Measurements from ENCODE around the gene LSM7. TPM values are rescaled to one million over a fixed set of nuclear protein-coding genes. Genes with fewer than 3 reads are reported as not detected.

The LSM7 gene
- total RNA-seq, 1 experiment from 2014 or later = 152 TPM

DNA sequence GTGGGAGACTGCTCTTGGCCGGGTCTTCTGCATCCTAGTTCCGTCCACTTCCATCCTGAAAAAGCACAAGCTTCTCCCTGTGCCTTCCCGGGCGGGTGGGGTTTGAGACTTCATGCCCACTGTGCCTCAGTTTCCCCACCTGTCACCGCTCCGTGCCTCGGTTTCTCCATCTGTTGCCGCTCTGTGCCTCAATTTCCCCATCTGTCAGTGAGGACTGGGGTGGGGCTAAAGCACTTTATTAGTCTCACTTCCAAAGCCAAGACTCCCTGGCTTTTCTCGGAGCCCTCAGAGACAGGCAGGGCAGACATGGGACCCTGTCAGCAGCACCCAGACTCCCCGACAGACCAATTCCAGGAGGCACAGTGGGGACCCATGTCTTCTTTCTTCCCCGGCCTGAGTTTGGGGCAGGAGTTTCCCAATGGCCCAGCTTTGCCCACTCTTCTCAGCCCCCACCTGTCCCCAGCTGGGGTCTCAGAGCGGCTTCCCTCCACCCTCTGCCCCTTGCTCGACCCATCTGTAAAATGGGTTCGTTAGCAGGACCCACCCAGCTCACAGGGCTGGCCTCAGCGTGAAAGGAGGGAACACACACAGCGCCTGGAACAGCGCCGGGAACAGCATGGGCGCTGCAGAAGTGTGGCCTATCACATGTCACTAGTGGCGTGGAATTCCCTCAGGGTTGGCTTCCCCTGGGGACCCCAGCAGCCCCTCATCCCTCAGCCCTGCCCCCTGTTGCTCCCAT is 41.8 kb downstream of the LSM7 start:
- POLR2A ChIA-PET (ENCODE audit: low non-redundant PET) = no interaction called here
- H3K27ac ChIP-seq (ENCODE audit: low read depth, low read length, poor library complexity, severe bottlenecking) = no peak overlapping the region
- CTCF ChIA-PET = no interaction called here
- H3K27me3 ChIP-seq (replicated peaks; ENCODE audit: insufficient read depth, low read depth, low read length, poor library complexity) = peaks cover 33% of the 10 kb centered on the region
- no peaks in the 10 kb centered on the region for H3K9me3 ChIP-seq (ENCODE audit: low read depth, low read length, poor library complexity, severe bottlenecking)
- H3K4me1 ChIP-seq (ENCODE audit: insufficient read depth, low read length, poor library complexity, severe bottlenecking) = peaks cover 7% of the 10 kb centered on the region
- intact Hi-C loops (cut with micrococcal nuclease; ENCODE audit: unreplicated experiment) = no loop called here
- no peak for TF ChIP-seq EZH2 (IDR thresholded peaks at IDR 0.05; ENCODE audit: borderline replicate concordance, low read depth, low read length, poor library complexity, severe bottlenecking)
- TF ChIP-seq, protein P1, sequence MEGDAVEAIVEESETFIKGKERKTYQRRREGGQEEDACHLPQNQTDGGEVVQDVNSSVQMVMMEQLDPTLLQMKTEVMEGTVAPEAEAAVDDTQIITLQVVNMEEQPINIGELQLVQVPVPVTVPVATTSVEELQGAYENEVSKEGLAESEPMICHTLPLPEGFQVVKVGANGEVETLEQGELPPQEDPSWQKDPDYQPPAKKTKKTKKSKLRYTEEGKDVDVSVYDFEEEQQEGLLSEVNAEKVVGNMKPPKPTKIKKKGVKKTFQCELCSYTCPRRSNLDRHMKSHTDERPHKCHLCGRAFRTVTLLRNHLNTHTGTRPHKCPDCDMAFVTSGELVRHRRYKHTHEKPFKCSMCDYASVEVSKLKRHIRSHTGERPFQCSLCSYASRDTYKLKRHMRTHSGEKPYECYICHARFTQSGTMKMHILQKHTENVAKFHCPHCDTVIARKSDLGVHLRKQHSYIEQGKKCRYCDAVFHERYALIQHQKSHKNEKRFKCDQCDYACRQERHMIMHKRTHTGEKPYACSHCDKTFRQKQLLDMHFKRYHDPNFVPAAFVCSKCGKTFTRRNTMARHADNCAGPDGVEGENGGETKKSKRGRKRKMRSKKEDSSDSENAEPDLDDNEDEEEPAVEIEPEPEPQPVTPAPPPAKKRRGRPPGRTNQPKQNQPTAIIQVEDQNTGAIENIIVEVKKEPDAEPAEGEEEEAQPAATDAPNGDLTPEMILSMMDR (conservative IDR thresholded peaks at IDR 0.05; ENCODE audit: low read depth, low read length) = no peak
- H3K4me3 ChIP-seq (ENCODE audit: low read depth, low read length, poor library complexity, severe bottlenecking) = no peak overlapping the region
- no peak for DNase-seq (ENCODE audit: low spot score)
- H3K36me3 ChIP-seq (ENCODE audit: insufficient read depth, low read length, poor library complexity, severe bottlenecking) = no peaks in the 10 kb centered on the region
- BruUV-seq (replicated peaks) = no TSS peak

DNA sequence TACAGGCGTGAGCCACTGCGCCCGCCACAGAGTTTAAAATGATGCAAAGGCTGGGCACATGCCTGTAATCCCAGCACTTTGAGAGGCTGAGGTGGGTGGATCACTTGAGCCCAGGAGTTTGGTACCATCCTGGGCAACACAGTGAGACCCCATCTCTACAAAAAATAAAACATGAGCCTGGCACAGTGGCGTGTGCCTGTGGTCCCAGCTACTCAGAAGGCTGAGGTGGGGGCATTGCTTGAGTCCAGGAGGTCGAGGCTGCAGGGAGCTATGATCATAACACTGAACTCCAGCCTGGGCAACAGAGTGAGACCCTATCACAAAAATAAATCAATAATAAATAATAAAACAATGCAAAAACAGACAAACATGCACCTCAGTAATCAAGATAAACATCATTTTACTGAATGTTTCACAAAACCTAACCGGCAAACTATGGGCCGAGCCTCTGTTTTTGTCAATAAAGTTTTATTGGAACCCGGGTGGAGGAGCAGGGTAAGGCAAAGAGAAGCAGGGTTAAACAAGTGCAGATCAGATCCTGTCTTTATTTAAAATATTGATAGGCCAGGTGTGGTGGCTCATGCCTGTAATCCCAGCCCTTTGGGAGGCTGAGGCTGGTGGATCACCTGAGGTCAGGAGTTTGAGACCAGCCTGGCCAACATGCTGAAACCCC is 44.4 kb downstream of the LSM7 start:
- H3K4me1 ChIP-seq (ENCODE audit: insufficient read depth, low read length, poor library complexity, severe bottlenecking) = no peaks in the 10 kb centered on the region
- intact Hi-C loops (cut with micrococcal nuclease; ENCODE audit: unreplicated experiment) = no loop called here
- TF ChIP-seq EZH2 (IDR thresholded peaks at IDR 0.05; ENCODE audit: borderline replicate concordance, low read depth, low read length, poor library complexity, severe bottlenecking) = no peak
- TF ChIP-seq, protein P1 (conservative IDR thresholded peaks at IDR 0.05; ENCODE audit: low read depth, low read length) = no peak
- H3K36me3 ChIP-seq (ENCODE audit: insufficient read depth, low read length, poor library complexity, severe bottlenecking) = no peaks in the 10 kb centered on the region
- H3K9me3 ChIP-seq (ENCODE audit: low read depth, low read length, poor library complexity, severe bottlenecking) = no peaks in the 10 kb centered on the region
- POLR2A ChIA-PET (ENCODE audit: low non-redundant PET) = no interaction called here
- CTCF ChIA-PET = no interaction called here
- no peak overlapping the region for H3K27ac ChIP-seq (ENCODE audit: low read depth, low read length, poor library complexity, severe bottlenecking)
- no TSS peak for BruUV-seq (replicated peaks)
- H3K4me3 ChIP-seq (ENCODE audit: low read depth, low read length, poor library complexity, severe bottlenecking) = no peak overlapping the region
- H3K27me3 ChIP-seq (replicated peaks; ENCODE audit: insufficient read depth, low read depth, low read length, poor library complexity) = peaks cover 7% of the 10 kb centered on the region
- no peak for DNase-seq (ENCODE audit: low spot score)

DNA sequence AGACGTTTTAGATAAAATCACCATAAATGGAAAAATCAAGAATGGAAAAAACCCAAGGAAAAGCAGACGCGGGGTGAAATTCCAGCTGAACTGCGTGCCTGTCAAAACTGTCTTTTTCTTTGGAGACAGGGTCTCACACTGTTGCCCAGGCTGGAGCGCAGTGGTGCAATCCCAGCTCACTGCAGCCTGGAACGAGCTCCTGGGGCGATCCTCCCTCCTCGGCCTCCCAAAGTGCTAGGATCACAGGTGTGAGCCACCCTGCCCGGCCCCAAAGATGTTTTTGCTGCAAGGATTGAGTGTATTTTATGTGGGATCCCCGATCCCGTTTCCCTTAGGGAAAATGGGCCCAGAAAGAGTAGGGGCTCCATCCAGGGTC is 45.5 kb downstream of the LSM7 start:
- H3K9me3 ChIP-seq (ENCODE audit: low read depth, low read length, poor library complexity, severe bottlenecking) = no peaks in the 10 kb centered on the region
- no peaks in the 10 kb centered on the region for H3K36me3 ChIP-seq (ENCODE audit: insufficient read depth, low read length, poor library complexity, severe bottlenecking)
- H3K4me1 ChIP-seq (ENCODE audit: insufficient read depth, low read length, poor library complexity, severe bottlenecking) = no peaks in the 10 kb centered on the region
- no TSS peak for BruUV-seq (replicated peaks)
- H3K27ac ChIP-seq (ENCODE audit: low read depth, low read length, poor library complexity, severe bottlenecking) = no peak overlapping the region
- DNase-seq (ENCODE audit: low spot score) = no peak
- intact Hi-C loops (cut with micrococcal nuclease; ENCODE audit: unreplicated experiment) = no loop called here
- no peaks in the 10 kb centered on the region for H3K27me3 ChIP-seq (replicated peaks; ENCODE audit: insufficient read depth, low read depth, low read length, poor library complexity)
- CTCF ChIA-PET = interaction anchor here (0.6 kb wide), 1 partner anchor 13 kb away, joined by 3 read pairs; no protein-coding TSS in a partner anchor
- POLR2A ChIA-PET (ENCODE audit: low non-redundant PET) = no interaction called here
- H3K4me3 ChIP-seq (ENCODE audit: low read depth, low read length, poor library complexity, severe bottlenecking) = no peak overlapping the region
- TF ChIP-seq, protein P1 (conservative IDR thresholded peaks at IDR 0.05; ENCODE audit: low read depth, low read length) = no peak
- TF ChIP-seq EZH2 (IDR thresholded peaks at IDR 0.05; ENCODE audit: borderline replicate concordance, low read depth, low read length, poor library complexity, severe bottlenecking) = no peak
